Measurements from ENCODE around the gene ALAS1.
A peak's percentile ranks its signal among the peaks of the same experiment; 100 is the strongest.

ALAS1 gene

GRCh38 chr3:52242039-52242438 is 44.1 kb downstream of the ALAS1 start:
- peaks cover 35% of the 10 kb centered on the region for H3K27me3 ChIP-seq (ENCODE audit: control insufficient read depth, insufficient read depth, low read length, poor library complexity, severe bottlenecking)
- H3K27ac ChIP-seq (ENCODE audit: insufficient read depth, low read depth, low read length, poor library complexity, severe bottlenecking): no peak overlapping the region
- H3K9me3 ChIP-seq (ENCODE audit: control insufficient read depth, low read length): no peaks in the 10 kb centered on the region
- H3K4me3 ChIP-seq (ENCODE audit: insufficient read depth, low read depth, low read length): no peak overlapping the region
- 92 to 93% methylated on average over 1 of the region's 1 CpG for WGBS, 2 experiments
- H3K4me1 ChIP-seq (ENCODE audit: control insufficient read depth, insufficient read depth, low read length): peaks cover 15% of the 10 kb centered on the region
- H3K36me3 ChIP-seq (ENCODE audit: control insufficient read depth, insufficient read depth, low read length): no peaks in the 10 kb centered on the region

- H3K4me3 ChIP-seq (ENCODE audit: insufficient read depth, low read depth, low read length): no peak overlapping the region
These were observed 46.0 kb downstream of the ALAS1 start for GRCh38 chr3:52243791-52244628.

DNA sequence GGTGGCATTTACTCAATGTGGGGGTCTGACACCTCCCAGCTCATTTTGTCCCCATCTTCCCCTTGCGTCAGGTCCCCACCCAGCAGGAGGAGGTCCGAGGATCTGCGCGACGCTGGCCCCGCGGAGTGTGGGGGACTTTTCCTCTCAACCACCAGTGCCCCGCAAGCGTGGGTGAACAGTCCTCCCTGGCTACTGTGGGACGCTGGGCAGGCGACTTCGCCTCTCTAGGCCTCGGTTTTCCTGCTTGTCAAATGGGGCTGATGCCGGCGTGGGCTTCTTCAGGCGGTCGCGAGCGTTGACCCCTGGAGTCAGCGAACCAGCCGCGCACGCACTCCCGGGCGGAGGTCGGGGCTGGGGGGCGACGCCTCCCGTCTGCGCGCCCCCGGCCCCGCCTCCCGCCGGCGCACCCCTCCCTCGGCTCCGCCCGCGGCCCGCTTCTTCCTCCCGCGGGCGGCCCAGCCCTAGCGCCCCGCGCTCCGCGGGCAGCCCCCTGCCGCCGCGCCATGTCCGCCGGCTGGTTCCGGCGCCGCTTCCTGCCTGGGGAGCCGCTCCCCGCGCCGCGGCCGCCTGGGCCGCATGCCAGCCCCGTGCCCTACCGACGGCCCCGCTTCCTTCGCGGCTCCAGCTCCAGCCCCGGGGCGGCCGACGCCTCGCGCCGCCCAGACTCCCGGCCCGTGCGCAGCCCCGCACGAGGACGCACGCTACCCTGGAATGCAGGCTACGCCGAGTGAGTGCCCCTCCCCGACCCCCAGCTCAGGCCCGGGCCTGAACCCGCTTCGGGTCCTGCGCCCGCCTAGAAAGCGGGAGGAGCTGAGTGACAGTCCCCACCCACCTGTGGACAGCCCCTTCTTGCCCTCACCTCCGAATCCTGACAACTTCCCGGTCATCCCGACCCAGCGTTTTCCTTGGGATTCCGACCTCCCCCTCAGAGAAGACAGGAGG is 47.6 kb downstream of the ALAS1 start, which contains the start of gene PPM1M:
Gene PPM1M (plus strand): TSS at position 438 of the 942 bp plus-strand sequence. CDS start 66 bp downstream, at position 504.
- no peaks in the 10 kb centered on the region for H3K9me3 ChIP-seq (ENCODE audit: control insufficient read depth, low read length)
- peaks cover 5% of the 10 kb centered on the region for H3K4me1 ChIP-seq (ENCODE audit: control insufficient read depth, insufficient read depth, low read length)
- no peaks in the 10 kb centered on the region for H3K36me3 ChIP-seq (ENCODE audit: control insufficient read depth, insufficient read depth, low read length)
- 4% methylated on average over 98 of the region's 98 CpGs for WGBS, 2 experiments
- H3K27me3 ChIP-seq (ENCODE audit: control insufficient read depth, insufficient read depth, low read length, poor library complexity, severe bottlenecking): peaks cover 40% of the 10 kb centered on the region
- peak within 1 kb of the TSS; percentile 30 for H3K4me3 ChIP-seq (ENCODE audit: insufficient read depth, low read depth, low read length)
- no peak within 1 kb of the TSS for H3K27ac ChIP-seq (ENCODE audit: insufficient read depth, low read depth, low read length, poor library complexity, severe bottlenecking)

More at GRCh38 chr3:52243791-52244628, 46.0 kb downstream of the ALAS1 start:
- Histone ChIP-seq H3K9me3 (ENCODE audit: control insufficient read depth, low read length) (no peaks in the 10 kb centered on the region), H3K27me3 (ENCODE audit: control insufficient read depth, insufficient read depth, low read length, poor library complexity, severe bottlenecking) (peaks cover 40% of the 10 kb centered on the region), H3K36me3 (ENCODE audit: control insufficient read depth, insufficient read depth, low read length) (no peaks in the 10 kb centered on the region), H3K27ac (ENCODE audit: insufficient read depth, low read depth, low read length, poor library complexity, severe bottlenecking) (no peak overlapping the region), H3K4me1 (ENCODE audit: control insufficient read depth, insufficient read depth, low read length) (peaks cover 5% of the 10 kb centered on the region)
- WGBS, 2 experiments: 83 to 85% methylated on average over 9 of the region's 9 CpGs

- 28 to 30% methylated on average over 8 of the region's 8 CpGs for WGBS, 2 experiments
- Histone ChIP-seq H3K36me3 (ENCODE audit: control insufficient read depth, insufficient read depth, low read length) (no peaks in the 10 kb centered on the region), H3K27ac (ENCODE audit: insufficient read depth, low read depth, low read length, poor library complexity, severe bottlenecking) (no peak overlapping the region), H3K9me3 (ENCODE audit: control insufficient read depth, low read length) (no peaks in the 10 kb centered on the region), H3K4me3 (ENCODE audit: insufficient read depth, low read depth, low read length) (peak overlapping the region; percentile 30), H3K27me3 (ENCODE audit: control insufficient read depth, insufficient read depth, low read length, poor library complexity, severe bottlenecking) (peaks cover 40% of the 10 kb centered on the region), H3K4me1 (ENCODE audit: control insufficient read depth, insufficient read depth, low read length) (peaks cover 5% of the 10 kb centered on the region)
These were observed 48.3 kb downstream of the ALAS1 start for GRCh38 chr3:52246264-52246620.

- H3K27me3 ChIP-seq (ENCODE audit: control insufficient read depth, insufficient read depth, low read length, poor library complexity, severe bottlenecking): peaks cover 40% of the 10 kb centered on the region
- WGBS, 2 experiments: 87 to 88% methylated on average over 14 of the region's 14 CpGs
- H3K36me3 ChIP-seq (ENCODE audit: control insufficient read depth, insufficient read depth, low read length): no peaks in the 10 kb centered on the region
- H3K4me3 ChIP-seq (ENCODE audit: insufficient read depth, low read depth, low read length): no peak overlapping the region
- no peak overlapping the region for H3K27ac ChIP-seq (ENCODE audit: insufficient read depth, low read depth, low read length, poor library complexity, severe bottlenecking)
- peaks cover 5% of the 10 kb centered on the region for H3K4me1 ChIP-seq (ENCODE audit: control insufficient read depth, insufficient read depth, low read length)
- H3K9me3 ChIP-seq (ENCODE audit: control insufficient read depth, low read length): no peaks in the 10 kb centered on the region
These were observed 48.9 kb downstream of the ALAS1 start for GRCh38 chr3:52246728-52247408.

DNA sequence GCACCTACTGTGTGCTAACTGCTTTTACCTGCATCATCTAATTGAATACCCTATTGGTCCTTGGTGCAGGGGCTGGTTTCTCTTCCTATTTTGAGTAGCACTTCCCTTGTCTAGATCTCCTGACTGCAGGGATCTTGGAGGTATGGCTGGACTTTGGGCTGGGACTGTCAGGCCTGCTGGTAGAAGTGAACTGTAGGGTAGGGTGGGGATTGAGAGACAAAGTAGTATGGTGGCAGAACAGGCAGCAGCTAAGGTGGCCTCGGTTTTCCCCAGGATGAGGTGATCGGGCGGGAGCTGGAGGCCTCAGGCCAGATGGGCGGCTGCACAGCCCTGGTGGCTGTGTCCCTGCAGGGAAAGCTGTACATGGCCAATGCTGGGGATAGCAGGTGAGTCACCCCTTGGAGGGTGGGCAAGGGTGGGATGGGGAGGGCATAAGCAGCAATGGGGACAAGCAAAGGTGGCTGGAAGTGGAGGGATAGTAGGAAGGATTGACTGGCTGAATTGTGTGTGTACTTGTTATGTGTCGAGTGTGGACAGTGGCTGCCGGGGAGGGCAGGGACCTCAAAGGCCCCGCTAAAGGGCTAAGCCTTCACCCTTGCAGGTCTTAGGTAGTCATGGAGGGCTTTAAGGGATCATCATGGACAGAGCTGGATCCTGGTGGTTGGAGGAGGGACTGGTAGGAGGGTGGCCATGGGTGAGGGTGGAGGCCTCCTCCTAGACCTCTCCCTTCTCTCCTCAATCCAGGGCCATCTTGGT is 49.6 kb downstream of the ALAS1 start:
- WGBS, 2 experiments: 93 to 95% methylated on average over 7 of the region's 7 CpGs
- no peak overlapping the region for H3K4me3 ChIP-seq (ENCODE audit: insufficient read depth, low read depth, low read length)
- H3K27ac ChIP-seq (ENCODE audit: insufficient read depth, low read depth, low read length, poor library complexity, severe bottlenecking): no peak overlapping the region
- H3K9me3 ChIP-seq (ENCODE audit: control insufficient read depth, low read length): no peaks in the 10 kb centered on the region
- H3K4me1 ChIP-seq (ENCODE audit: control insufficient read depth, insufficient read depth, low read length): peaks cover 5% of the 10 kb centered on the region
- H3K27me3 ChIP-seq (ENCODE audit: control insufficient read depth, insufficient read depth, low read length, poor library complexity, severe bottlenecking): peaks cover 40% of the 10 kb centered on the region
- H3K36me3 ChIP-seq (ENCODE audit: control insufficient read depth, insufficient read depth, low read length): no peaks in the 10 kb centered on the region

GRCh38 chr3:52248165-52248541 is 50.2 kb downstream of the ALAS1 start:
- Histone ChIP-seq H3K4me3 (ENCODE audit: insufficient read depth, low read depth, low read length) (no peak overlapping the region), H3K27ac (ENCODE audit: insufficient read depth, low read depth, low read length, poor library complexity, severe bottlenecking) (no peak overlapping the region), H3K9me3 (ENCODE audit: control insufficient read depth, low read length) (no peaks in the 10 kb centered on the region), H3K27me3 (ENCODE audit: control insufficient read depth, insufficient read depth, low read length, poor library complexity, severe bottlenecking) (peaks cover 40% of the 10 kb centered on the region), H3K36me3 (ENCODE audit: control insufficient read depth, insufficient read depth, low read length) (no peaks in the 10 kb centered on the region), H3K4me1 (ENCODE audit: control insufficient read depth, insufficient read depth, low read length) (peaks cover 5% of the 10 kb centered on the region)
- 95% methylated on average over 10 of the region's 10 CpGs for WGBS, 2 experiments

DNA sequence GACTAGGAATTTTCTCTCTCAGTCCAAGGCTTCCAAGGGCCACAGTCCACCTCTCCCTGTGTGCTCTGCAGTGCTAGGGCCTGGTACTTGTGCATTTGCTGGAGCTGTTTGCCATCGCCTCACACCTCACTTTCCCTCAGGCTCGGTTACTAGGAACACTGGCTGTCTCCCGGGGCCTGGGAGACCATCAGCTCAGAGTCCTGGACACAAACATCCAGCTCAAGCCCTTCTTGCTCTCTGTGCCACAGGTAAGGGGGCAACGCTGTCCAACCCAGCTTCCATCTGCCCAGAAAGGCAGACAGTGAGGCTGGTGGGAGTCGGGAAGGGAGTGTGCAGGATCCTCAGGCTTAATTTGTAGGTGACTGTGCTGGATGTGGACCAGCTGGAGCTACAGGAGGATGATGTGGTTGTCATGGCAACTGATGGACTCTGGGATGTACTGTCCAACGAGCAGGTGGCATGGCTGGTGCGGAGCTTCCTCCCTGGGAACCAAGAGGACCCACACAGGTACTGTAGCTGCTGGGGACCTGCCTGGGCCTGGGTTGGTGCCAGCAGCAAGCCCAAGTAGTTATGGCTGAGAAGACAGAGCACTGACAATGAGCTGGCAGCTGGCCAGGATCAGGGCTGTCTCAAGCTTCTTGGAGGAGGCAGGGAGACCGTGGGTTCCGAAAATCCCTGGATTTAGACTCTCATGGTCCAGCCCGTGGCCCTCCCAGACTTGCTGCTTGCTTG is 51.0 kb downstream of the ALAS1 start:
- no peak overlapping the region for H3K27ac ChIP-seq (ENCODE audit: insufficient read depth, low read depth, low read length, poor library complexity, severe bottlenecking)
- peaks cover 36% of the 10 kb centered on the region for H3K27me3 ChIP-seq (ENCODE audit: control insufficient read depth, insufficient read depth, low read length, poor library complexity, severe bottlenecking)
- no peak overlapping the region for H3K4me3 ChIP-seq (ENCODE audit: insufficient read depth, low read depth, low read length)
- peaks cover 2% of the 10 kb centered on the region for H3K36me3 ChIP-seq (ENCODE audit: control insufficient read depth, insufficient read depth, low read length)
- 93 to 96% methylated on average over 10 of the region's 10 CpGs for WGBS, 2 experiments
- peaks cover 5% of the 10 kb centered on the region for H3K4me1 ChIP-seq (ENCODE audit: control insufficient read depth, insufficient read depth, low read length)
- no peaks in the 10 kb centered on the region for H3K9me3 ChIP-seq (ENCODE audit: control insufficient read depth, low read length)

DNA sequence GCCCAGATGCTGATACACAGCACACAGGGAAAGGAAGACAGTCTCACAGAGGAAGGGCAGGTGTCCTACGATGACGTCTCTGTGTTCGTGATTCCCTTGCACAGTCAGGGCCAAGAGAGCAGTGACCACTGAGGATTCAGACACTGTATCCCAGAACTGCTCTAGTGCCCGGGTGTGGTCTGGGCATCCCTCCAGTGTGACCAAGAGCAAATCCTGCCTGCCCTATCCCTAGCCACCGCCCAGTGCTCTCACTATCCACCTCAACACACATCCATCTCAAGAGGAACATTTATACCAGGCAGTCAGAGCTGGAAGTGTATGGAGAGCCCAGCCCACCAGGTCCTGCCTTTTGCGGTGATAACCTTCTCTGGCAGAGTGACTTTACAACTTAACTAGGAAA is 51.7 kb downstream of the ALAS1 start:
- Histone ChIP-seq H3K27ac (ENCODE audit: insufficient read depth, low read depth, low read length, poor library complexity, severe bottlenecking) (no peak overlapping the region), H3K36me3 (ENCODE audit: control insufficient read depth, insufficient read depth, low read length) (peaks cover 2% of the 10 kb centered on the region), H3K4me1 (ENCODE audit: control insufficient read depth, insufficient read depth, low read length) (peaks cover 5% of the 10 kb centered on the region), H3K27me3 (ENCODE audit: control insufficient read depth, insufficient read depth, low read length, poor library complexity, severe bottlenecking) (peaks cover 29% of the 10 kb centered on the region), H3K9me3 (ENCODE audit: control insufficient read depth, low read length) (no peaks in the 10 kb centered on the region), H3K4me3 (ENCODE audit: insufficient read depth, low read depth, low read length) (no peak overlapping the region)
- 93 to 94% methylated on average over 6 of the region's 6 CpGs for WGBS, 2 experiments

Measured in ectodermal cell (in vitro differentiated cells).